HG03460 (cell line): ENCODE data around the gene NPHS1.
"Not testable (repeated sequence)": the region's sequence is repeated elsewhere in the genome, so short reads cannot be mapped to it uniquely, and the experiment has no call there.

Experiments
- ATAC-seq: cut with Tn5 transposase; IDR thresholded peaks from one replicate; pipeline ENCODE4 v1.9.1; 2021; ENCODE audit not compliant: unreplicated experiment

Gene NPHS1

GRCh38 chr19:35851213-35852028, 883 bp downstream of the NPHS1 start:
- no peak for ATAC-seq

- no peak for ATAC-seq
Measured at GRCh38 chr19:35848919-35849505, 3.3 kb downstream of the NPHS1 start.

- ATAC-seq, result no peak
Measured at GRCh38 chr19:35848486-35848885, 3.8 kb downstream of the NPHS1 start.

GRCh38 chr19:35847911-35848310, 4.4 kb downstream of the NPHS1 start:
- ATAC-seq, result no peak

- no peak for ATAC-seq
Measured at GRCh38 chr19:35846038-35846668, 6.2 kb downstream of the NPHS1 start.

GRCh38 chr19:35845215-35846037, 6.9 kb downstream of the NPHS1 start:
- no peak for ATAC-seq

- ATAC-seq, result no peak
Measured at GRCh38 chr19:35844482-35845214, 7.7 kb downstream of the NPHS1 start.

GRCh38 chr19:35843676-35844481, 8.4 kb downstream of the NPHS1 start:
- no peak for ATAC-seq

- ATAC-seq, result no peak
Measured at GRCh38 chr19:35842666-35843272, 9.5 kb downstream of the NPHS1 start.

- no peak for ATAC-seq
Measured at GRCh38 chr19:35841961-35842595, 10.2 kb downstream of the NPHS1 start.

- not testable (repeated sequence) for ATAC-seq
Measured at GRCh38 chr19:35836096-35836495, 16.2 kb downstream of the NPHS1 start.

- ATAC-seq, result no peak
Measured at GRCh38 chr19:35833972-35834371, 18.3 kb downstream of the NPHS1 start.

GRCh38 chr19:35832054-35832453, 20.2 kb downstream of the NPHS1 start:
- ATAC-seq, result no peak

GRCh38 chr19:35830986-35831385, 21.3 kb downstream of the NPHS1 start:
- no peak for ATAC-seq

GRCh38 chr19:35828692-35829301, 23.5 kb downstream of the NPHS1 start:
- ATAC-seq, result no peak

GRCh38 chr19:35824150-35824549, 28.2 kb downstream of the NPHS1 start:
- ATAC-seq, result no peak

GRCh38 chr19:35822579-35822978, 29.7 kb downstream of the NPHS1 start:
- no peak for ATAC-seq

- no peak for ATAC-seq
Measured at GRCh38 chr19:35818445-35818844, 33.9 kb downstream of the NPHS1 start.
